Left kidney (tissue), 8 donors: ENCODE measurements around the gene NUDT1. TPM values are rescaled to one million over a fixed set of nuclear protein-coding genes. Genes with fewer than 3 reads are reported as not detected.

Source experiments
- DNase-seq: peaks from one replicate; pipeline ENCODE4 v3.0.0-alpha.2; 2013
- long read RNA-seq, 8 donors: transcript quantifications; one replicate each; lab custom pipeline, GENCODE V29; 2026
- polyA plus RNA-seq: library from polyadenylated mRNA; unstranded; fragments of 120-200 nt; gene quantifications from one replicate; pipeline ENCODE4 v1.2.1, GENCODE V29; 2013; ENCODE audit not compliant: insufficient read length

Gene NUDT1
- polyA plus RNA-seq: 23.1 TPM
- long read RNA-seq, donor 1, transcript NUDT1-206 (3 exons, 714 nt): major isoform, 7 of 13 reads
- long read RNA-seq, donor 1, partial matches to known transcripts: 0 of 13 reads
- long read RNA-seq, donor 1, other reads (novel, unspliced or antisense): 0 of 13 reads
- long read RNA-seq, donor 2, transcript NUDT1-206 (3 exons, 714 nt): major isoform, 5 of 9 reads
- long read RNA-seq, donor 2, partial matches to known transcripts: 0 of 9 reads
- long read RNA-seq, donor 2, other reads (novel, unspliced or antisense): 0 of 9 reads
- long read RNA-seq, donor 3, transcript NUDT1-203 (4 exons, 662 nt): major isoform, 8 of 11 reads
- long read RNA-seq, donor 3, partial matches to known transcripts: 0 of 11 reads
- long read RNA-seq, donor 3, other reads (novel, unspliced or antisense): 0 of 11 reads
- long read RNA-seq, donor 4, partial matches to known transcripts: 0 of 4 reads
- long read RNA-seq, donor 4, other reads (novel, unspliced or antisense): 0 of 4 reads
- long read RNA-seq, donor 5, transcript NUDT1-203 (4 exons, 662 nt): major isoform, 13 of 27 reads
- long read RNA-seq, donor 5, transcript NUDT1-206 (3 exons, 714 nt): minor isoform, 5 of 27 reads
- long read RNA-seq, donor 5, partial matches to known transcripts: 0 of 27 reads
- long read RNA-seq, donor 5, other reads (novel, unspliced or antisense): 0 of 27 reads
- long read RNA-seq, donor 6, transcript NUDT1-203 (4 exons, 662 nt): major isoform, 7 of 17 reads
- long read RNA-seq, donor 6, transcript NUDT1-206 (3 exons, 714 nt): major isoform, 7 of 17 reads
- long read RNA-seq, donor 6, partial matches to known transcripts: 0 of 17 reads
- long read RNA-seq, donor 6, other reads (novel, unspliced or antisense): 0 of 17 reads
- long read RNA-seq, donor 7, transcript NUDT1-206 (3 exons, 714 nt): minor isoform, 6 of 19 reads
- long read RNA-seq, donor 7, transcript NUDT1-203 (4 exons, 662 nt): major isoform, 11 of 19 reads
- long read RNA-seq, donor 7, partial matches to known transcripts: 0 of 19 reads
- long read RNA-seq, donor 7, other reads (novel, unspliced or antisense): 0 of 19 reads
- long read RNA-seq, donor 8, partial matches to known transcripts: 0 of 2 reads
- long read RNA-seq, donor 8, other reads (novel, unspliced or antisense): 0 of 2 reads

- peak; percentile 78 for DNase-seq
Measured at GRCh38 chr7:2241580-2242540, at the start of gene NUDT1, which contains the start of gene MRM2. Gene NUDT1, plus strand, starts transcription at chr7:2242226. Its CDS starts 2,349 bp downstream, at chr7:2244575. Gene MRM2, minus strand, starts transcription at chr7:2242205. Its CDS starts 36 bp downstream, at chr7:2242169.

GRCh38 chr7:2192831-2193534, 49.0 kb upstream of the NUDT1 start:
- DNase-seq: no peak

GRCh38 chr7:2193575-2194305, 48.3 kb upstream of the NUDT1 start:
- DNase-seq: no peak

- DNase-seq: no peak
Measured at GRCh38 chr7:2195400-2196246, 46.4 kb upstream of the NUDT1 start.

GRCh38 chr7:2196381-2197378, 45.3 kb upstream of the NUDT1 start:
- DNase-seq: no peak

- no peak for DNase-seq
Measured at GRCh38 chr7:2197436-2198155, 44.4 kb upstream of the NUDT1 start.

- no peak for DNase-seq
Measured at GRCh38 chr7:2198206-2198605, 43.8 kb upstream of the NUDT1 start.

GRCh38 chr7:2198760-2199159, 43.3 kb upstream of the NUDT1 start:
- no peak for DNase-seq

- no peak for DNase-seq
Measured at GRCh38 chr7:2199528-2199927, 42.5 kb upstream of the NUDT1 start.

- DNase-seq: no peak
Measured at GRCh38 chr7:2199956-2200583, 42.0 kb upstream of the NUDT1 start.

- no peak for DNase-seq
Measured at GRCh38 chr7:2200584-2200980, 41.4 kb upstream of the NUDT1 start.

GRCh38 chr7:2201128-2201527, 40.9 kb upstream of the NUDT1 start:
- no peak for DNase-seq

- DNase-seq: no peak
Measured at GRCh38 chr7:2201686-2202360, 40.2 kb upstream of the NUDT1 start.

GRCh38 chr7:2202361-2202761, 39.7 kb upstream of the NUDT1 start:
- DNase-seq: no peak

GRCh38 chr7:2202901-2203765, 38.9 kb upstream of the NUDT1 start:
- peak; percentile 29 for DNase-seq
